GM04503 (cell line): ENCODE data around the gene GALNT12.
A peak's percentile ranks its signal among the peaks of the same experiment; 100 is the strongest.

Experiments used
- DNase-seq: peaks from one replicate; pipeline ENCODE4 v3.0.0-alpha.2; 2012; ENCODE audit warnings: low read depth

Gene GALNT12

GRCh38 chr9:98805506-98806272 is 1.8 kb upstream of the GALNT12 start:
- no peak for DNase-seq

- DNase-seq, result no peak
These were observed 955 bp upstream of the GALNT12 start for GRCh38 chr9:98806394-98807035.

- no peak for DNase-seq
These were observed 335 bp downstream of the GALNT12 start for GRCh38 chr9:98807814-98808195.

GRCh38 chr9:98808411-98808815 is 943 bp downstream of the GALNT12 start:
- DNase-seq, result no peak

- no peak for DNase-seq
These were observed 1.4 kb downstream of the GALNT12 start for GRCh38 chr9:98808875-98809274.

- DNase-seq, result no peak
These were observed 2.0 kb downstream of the GALNT12 start for GRCh38 chr9:98809311-98810101.

- DNase-seq, result no peak
These were observed 2.8 kb downstream of the GALNT12 start for GRCh38 chr9:98810102-98810842.

- peak; percentile 67 for DNase-seq
These were observed 3.7 kb downstream of the GALNT12 start for GRCh38 chr9:98811051-98811650.

GRCh38 chr9:98815391-98815951 is 8.0 kb downstream of the GALNT12 start:
- no peak for DNase-seq

- no peak for DNase-seq
These were observed 11.3 kb downstream of the GALNT12 start for GRCh38 chr9:98818764-98819163.

GRCh38 chr9:98819231-98819630 is 11.8 kb downstream of the GALNT12 start:
- no peak for DNase-seq

- no peak for DNase-seq
These were observed 14.4 kb downstream of the GALNT12 start for GRCh38 chr9:98821831-98822230.

- DNase-seq, result no peak
These were observed 15.2 kb downstream of the GALNT12 start for GRCh38 chr9:98822661-98823060.

- no peak for DNase-seq
These were observed 16.3 kb downstream of the GALNT12 start for GRCh38 chr9:98823666-98824334.

- no peak for DNase-seq
These were observed 17.9 kb downstream of the GALNT12 start for GRCh38 chr9:98825414-98825813.

- no peak for DNase-seq
These were observed 19.2 kb downstream of the GALNT12 start for GRCh38 chr9:98826716-98827115.

- no peak for DNase-seq
These were observed 22.3 kb downstream of the GALNT12 start for GRCh38 chr9:98829766-98830165.

GRCh38 chr9:98830554-98830953 is 23.1 kb downstream of the GALNT12 start:
- DNase-seq, result no peak

- DNase-seq, result no peak
These were observed 24.2 kb downstream of the GALNT12 start for GRCh38 chr9:98831696-98832095.

- no peak for DNase-seq
These were observed 25.3 kb downstream of the GALNT12 start for GRCh38 chr9:98832768-98833089.
